NCI-H524 treated with DMSO at 0.1 percent for 48 hours (cell line): ENCODE data around the gene PATZ1.

ENCODE experiments used
- DNase-seq: peaks from one replicate; lab custom pipeline; 2025; lab: John Stamatoyannopoulos, UW

PATZ1 gene

DNA sequence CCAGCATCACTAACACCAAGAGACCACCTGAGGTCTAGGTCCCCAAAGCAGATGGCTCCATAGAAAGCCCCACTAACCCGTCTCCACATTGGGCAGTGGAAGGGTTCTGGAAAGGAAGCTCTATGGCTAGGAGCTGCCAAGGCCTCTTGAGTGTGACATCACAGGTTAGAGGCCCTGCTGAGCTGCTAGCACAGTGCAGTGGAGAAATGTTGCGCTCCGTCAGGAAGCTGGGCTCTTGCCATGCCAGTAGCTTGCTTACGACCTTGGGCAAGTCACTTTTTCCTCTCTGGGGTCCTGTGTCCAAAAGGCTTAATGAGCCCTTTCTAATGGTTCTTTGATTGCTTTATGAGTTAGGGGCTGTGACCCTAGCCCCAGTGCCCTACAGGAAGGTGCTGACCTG is 64.4 kb downstream of the PATZ1 start:
- DNase-seq: no peak

DNA sequence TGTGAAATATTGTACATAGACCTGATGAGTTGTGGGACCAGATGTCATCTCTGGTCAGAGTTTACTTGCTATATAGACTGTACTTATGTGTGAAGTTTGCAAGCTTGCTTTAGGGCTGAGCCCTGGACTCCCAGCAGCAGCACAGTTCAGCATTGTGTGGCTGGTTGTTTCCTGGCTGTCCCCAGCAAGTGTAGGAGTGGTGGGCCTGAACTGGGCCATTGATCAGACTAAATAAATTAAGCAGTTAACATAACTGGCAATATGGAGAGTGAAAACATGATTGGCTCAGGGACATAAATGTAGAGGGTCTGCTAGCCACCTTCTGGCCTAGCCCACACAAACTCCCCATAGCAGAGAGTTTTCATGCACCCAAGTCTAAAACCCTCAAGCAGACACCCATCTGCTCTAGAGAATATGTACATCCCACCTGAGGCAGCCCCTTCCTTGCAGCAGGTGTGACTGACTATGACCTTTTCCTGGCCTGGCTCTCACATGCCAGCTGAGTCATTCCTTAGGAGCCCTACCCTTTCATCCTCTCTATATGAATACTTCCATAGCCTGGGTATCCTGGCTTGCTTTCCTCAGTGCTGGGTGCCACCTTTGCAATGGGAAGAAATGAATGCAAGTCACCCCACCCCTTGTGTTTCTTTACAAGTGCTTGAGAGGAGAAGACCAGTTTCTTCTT is 66.2 kb downstream of the PATZ1 start:
- no peak for DNase-seq

DNA sequence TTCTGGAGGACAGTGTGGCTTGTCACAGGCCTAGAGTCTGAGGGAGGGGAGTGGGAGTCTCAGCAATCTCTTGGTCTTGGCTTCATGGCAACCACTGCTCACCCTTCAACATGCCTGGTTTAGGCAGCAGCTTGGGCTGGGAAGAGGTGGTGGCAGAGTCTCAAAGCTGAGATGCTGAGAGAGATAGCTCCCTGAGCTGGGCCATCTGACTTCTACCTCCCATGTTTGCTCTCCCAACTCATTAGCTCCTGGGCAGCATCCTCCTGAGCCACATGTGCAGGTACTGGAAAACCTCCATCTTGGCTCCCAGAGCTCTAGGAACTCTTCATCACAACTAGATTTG is 66.8 kb downstream of the PATZ1 start:
- DNase-seq: no peak

DNA sequence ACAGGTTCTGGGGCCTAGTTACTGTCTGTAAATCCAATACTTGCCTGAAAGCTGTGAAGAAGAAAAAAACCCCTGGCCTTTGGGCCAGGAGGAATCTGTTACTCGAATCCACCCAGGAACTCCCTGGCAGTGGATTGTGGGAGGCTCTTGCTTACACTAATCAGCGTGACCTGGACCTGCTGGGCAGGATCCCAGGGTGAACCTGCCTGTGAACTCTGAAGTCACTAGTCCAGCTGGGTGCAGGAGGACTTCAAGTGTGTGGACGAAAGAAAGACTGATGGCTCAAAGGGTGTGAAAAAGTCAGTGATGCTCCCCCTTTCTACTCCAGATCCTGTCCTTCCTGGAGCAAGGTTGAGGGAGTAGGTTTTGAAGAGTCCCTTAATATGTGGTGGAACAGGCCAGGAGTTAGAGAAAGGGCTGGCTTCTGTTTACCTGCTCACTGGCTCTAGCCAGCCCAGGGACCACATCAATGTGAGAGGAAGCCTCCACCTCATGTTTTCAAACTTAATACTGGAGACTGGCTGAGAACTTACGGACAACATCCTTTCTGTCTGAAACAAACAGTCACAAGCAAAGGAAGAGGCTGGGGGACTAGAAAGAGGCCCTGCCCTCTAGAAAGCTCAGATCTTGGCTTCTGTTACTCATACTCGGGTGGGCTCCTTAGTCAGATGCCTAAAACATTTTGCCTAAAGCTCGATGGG is 67.4 kb downstream of the PATZ1 start:
- DNase-seq: no peak

DNA sequence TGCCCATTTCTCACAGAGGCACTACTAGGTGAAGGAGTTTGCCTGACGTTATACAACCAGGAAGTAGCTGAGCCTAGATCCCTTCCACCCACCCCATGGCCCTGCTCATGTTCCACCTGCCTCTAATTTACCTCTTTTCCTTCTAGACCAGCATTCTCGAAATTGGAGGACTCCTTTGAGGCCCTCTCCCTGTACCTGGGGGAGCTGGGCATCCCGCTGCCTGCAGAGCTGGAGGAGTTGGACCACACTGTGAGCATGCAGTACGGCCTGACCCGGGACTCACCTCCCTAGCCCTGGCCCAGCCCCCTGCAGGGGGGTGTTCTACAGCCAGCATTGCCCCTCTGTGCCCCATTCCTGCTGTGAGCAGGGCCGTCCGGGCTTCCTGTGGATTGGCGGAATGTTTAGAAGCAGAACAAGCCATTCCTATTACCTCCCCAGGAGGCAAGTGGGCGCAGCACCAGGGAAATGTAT is 68.0 kb downstream of the PATZ1 start:
- no peak for DNase-seq

DNA sequence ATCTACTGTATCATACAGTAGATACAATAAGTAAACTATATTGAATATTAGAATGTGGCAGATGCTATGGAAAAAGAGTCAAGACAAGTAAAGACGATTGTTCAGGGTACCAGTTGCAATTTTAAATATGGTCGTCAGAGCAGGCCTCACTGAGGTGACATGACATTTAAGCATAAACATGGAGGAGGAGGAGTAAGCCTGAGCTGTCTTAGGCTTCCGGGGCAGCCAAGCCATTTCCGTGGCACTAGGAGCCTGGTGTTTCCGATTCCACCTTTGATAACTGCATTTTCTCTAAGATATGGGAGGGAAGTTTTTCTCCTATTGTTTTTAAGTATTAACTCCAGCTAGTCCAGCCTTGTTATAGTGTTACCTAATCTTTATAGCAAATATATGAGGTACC is 68.4 kb downstream of the PATZ1 start:
- DNase-seq: no peak

DNA sequence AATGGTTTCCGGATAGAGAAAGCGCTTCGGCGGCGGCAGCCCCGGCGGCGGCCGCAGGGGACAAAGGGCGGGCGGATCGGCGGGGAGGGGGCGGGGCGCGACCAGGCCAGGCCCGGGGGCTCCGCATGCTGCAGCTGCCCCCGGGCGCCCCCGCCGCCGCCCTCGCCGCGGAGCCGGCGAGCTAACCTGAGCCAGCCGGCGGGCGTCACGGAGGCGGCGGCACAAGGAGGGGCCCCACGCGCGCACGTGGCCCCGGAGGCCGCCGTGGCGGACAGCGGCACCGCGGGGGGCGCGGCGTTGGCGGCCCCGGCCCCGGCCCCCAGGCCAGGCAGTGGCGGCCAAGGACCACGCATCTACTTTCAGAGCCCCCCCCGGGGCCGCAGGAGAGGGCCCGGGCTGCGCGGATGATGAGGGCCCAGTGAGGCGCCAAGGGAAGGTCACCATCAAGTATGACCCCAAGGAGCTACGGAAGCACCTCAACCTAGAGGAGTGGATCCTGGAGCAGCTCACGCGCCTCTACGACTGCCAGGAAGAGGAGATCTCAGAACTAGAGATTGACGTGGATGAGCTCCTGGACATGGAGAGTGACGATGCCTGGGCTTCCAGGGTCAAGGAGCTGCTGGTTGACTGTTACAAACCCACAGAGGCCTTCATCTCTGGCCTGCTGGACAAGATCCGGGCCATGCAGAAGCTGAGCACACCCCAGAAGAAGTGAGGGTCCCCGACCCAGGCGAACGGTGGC is 69.5 kb downstream of the PATZ1 start:
- DNase-seq: no peak
